Activated naive CD8-positive, alpha-beta T cell treated with anti-CD3 and anti-CD28 coated beads, Interleukin-2, amount 50 U/mL, for 24 hours (primary cell): Measurements from ENCODE around the gene HOXB2.
A peak's percentile ranks its signal among the peaks of the same experiment; 100 is the strongest.

Source experiments
- ATAC-seq: fragments of 150-1000 bp; cut with Tn5 transposase; one replicate; pipeline ENCODE4 v1.10.0; 2021
- DNase-seq: peaks from one replicate; pipeline ENCODE4 v3.0.0; 2021
- H3K27ac Mint-ChIP-seq: one replicate; pipeline ENCODE4 v1.8.0; 2021; ENCODE audit warnings: mild to moderate bottlenecking, mixed read lengths
- H3K27me3 Mint-ChIP-seq: one replicate; pipeline ENCODE4 v1.8.0; 2021; ENCODE audit warnings: mixed read lengths
- H3K36me3 Mint-ChIP-seq: one replicate; pipeline ENCODE4 v1.8.0; 2021; ENCODE audit warnings: low read depth, mixed read lengths
- H3K4me1 Mint-ChIP-seq: one replicate; pipeline ENCODE4 v1.8.0; 2021; ENCODE audit warnings: mixed read lengths
- H3K4me3 Mint-ChIP-seq: one replicate; pipeline ENCODE4 v1.8.0; 2021; ENCODE audit warnings: mild to moderate bottlenecking, moderate library complexity, mixed read lengths
- H3K9me3 Mint-ChIP-seq: one replicate; pipeline ENCODE4 v1.8.0; 2021; ENCODE audit warnings: mixed read lengths

Gene HOXB2

DNA sequence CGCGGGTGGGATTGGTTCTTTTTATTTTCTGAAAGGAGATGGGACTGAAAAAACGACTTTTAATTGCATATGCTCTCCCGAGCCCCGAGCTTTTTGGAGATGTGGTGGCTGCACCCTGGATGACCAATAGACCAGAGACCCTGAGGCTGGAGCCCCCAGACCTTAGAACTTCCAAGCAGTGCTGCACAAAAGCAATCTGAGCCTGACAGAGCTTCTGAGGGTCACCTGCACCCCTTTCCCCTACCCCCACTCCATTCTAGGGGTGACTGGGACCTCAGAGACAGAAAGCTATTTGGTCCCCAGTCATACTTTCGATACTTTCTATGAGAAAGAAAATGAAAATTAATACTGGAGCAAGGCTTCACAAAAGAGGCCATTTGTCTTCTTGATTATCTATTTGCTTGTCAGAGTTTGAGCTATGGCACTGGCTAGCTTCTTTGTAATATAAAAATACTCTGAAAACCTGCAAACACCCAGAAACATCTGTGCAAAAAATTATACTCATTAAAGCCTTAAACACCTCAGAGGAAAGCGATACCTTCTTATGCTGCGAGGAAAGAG is 29.7 kb upstream of the HOXB2 start:
- no peaks in the 10 kb centered on the region for H3K36me3 Mint-ChIP-seq
- H3K27ac Mint-ChIP-seq: no peak overlapping the region
- H3K9me3 Mint-ChIP-seq: no peaks in the 10 kb centered on the region
- DNase-seq: no peak
- peaks cover 29% of the 10 kb centered on the region for H3K4me1 Mint-ChIP-seq
- no peak overlapping the region for H3K4me3 Mint-ChIP-seq
- ATAC-seq: no peak
- peaks cover 24% of the 10 kb centered on the region for H3K27me3 Mint-ChIP-seq

DNA sequence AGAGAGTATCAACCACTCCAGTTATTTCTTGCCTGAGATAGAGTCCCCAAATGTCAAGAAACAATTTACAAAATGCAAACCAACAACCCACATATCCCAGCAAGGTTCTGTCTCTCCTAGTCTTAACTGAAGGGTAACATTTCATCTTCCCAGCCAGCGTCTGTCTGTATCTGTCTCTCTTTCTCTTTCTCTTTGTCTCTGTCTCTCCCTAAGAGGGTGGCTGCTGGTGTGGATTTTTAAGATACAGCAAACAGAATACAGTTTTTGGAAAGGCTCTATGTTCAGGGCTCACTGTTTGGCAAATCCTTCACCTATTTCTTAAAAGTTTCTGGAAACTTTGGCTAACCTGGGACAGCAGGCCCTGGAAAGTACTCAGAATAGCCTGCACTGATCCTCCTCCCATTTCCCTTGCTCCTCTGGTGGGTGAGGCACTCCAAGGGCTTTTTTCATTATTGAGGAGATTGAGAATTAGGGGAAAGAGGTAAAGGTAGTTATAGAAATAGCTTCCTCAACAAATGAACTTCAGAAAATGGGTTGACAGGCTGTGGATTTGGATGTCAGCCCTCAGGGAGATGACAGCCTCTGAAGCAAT is 27.0 kb upstream of the HOXB2 start:
- Mint-ChIP-seq H3K4me3 (no peak overlapping the region), H3K36me3 (no peaks in the 10 kb centered on the region), H3K27ac (no peak overlapping the region), H3K9me3 (no peaks in the 10 kb centered on the region), H3K27me3 (peaks cover 26% of the 10 kb centered on the region), H3K4me1 (peaks cover 12% of the 10 kb centered on the region)
- DNase-seq (no peak), ATAC-seq (no peak)

DNA sequence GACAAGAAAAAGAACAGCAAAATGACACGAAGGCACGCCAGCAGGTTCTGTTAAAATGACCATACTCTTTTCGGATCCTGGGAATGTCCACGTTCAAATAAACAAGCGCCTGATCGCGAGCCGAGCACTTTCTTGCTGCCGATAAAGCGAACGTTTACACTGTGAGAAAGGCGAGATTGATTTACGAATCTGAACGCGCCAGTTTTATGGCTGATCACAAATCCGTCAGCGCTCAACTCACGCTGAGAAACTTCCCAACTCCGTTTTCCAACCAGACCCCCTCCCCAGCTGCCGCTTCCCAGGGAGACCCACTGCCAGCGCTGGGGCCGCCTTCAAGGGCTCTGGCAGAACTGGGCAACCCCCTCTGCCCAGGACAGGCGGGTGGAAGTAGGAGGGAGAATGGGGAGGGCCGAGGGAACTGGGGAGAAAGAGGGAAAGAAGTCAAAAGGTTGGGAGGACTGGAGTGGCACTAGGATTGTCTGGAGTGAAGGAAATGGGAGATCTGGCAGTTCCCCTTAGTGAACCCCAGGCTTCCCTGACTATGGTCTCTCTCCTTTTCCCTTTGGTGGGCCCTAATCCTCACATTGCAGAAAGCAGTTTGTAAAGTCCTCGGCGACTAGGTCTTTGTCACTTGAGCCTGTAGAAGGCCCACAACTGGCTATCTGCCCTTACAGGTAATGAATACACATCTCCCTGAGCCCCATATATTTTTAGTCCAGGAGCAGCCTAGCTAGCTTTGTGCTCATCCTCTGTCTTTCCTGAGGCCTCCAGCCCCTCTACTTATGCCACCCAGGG is 26.3 kb upstream of the HOXB2 start:
- Mint-ChIP-seq H3K27me3 (peaks cover 24% of the 10 kb centered on the region), H3K36me3 (no peaks in the 10 kb centered on the region), H3K4me3 (no peak overlapping the region), H3K4me1 (peaks cover 8% of the 10 kb centered on the region), H3K27ac (no peak overlapping the region), H3K9me3 (no peaks in the 10 kb centered on the region)
- DNase-seq (no peak), ATAC-seq (no peak)

DNA sequence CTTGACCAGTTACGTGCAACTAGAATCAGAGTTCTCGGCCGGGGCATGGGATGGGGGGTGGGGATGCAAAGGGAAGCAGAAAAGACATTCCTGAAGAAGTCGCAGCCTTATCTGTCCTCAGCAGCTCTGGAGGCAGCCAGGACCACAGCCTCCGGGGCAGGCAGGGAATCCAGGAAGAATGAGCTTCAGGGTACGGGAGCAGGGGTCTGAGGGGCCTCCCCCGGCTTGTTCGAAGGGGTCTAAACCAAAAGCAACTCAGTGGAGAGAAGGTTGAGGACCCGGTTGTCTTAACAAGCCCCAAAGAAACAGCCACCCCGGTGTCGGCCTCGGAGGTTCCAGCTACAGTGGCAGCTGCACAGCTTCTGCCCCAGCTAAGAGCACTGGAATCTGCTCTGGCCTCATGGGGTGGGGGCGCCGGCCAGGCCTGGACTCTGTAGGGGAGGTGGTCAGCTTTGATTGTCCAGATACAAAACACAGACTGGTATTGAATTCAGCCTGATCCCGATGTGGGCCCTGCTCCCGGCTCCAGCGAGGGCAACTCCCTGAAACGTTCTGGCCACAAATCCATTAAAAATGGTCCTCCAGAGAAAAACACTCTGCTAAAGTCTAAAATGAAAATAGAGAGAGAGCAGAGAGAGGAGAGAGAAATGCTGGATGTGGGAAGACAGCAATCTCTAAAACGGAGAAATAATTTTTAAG is 25.6 kb upstream of the HOXB2 start:
- peaks cover 4% of the 10 kb centered on the region for H3K4me1 Mint-ChIP-seq
- ATAC-seq: no peak
- H3K36me3 Mint-ChIP-seq: no peaks in the 10 kb centered on the region
- H3K27me3 Mint-ChIP-seq: peaks cover 20% of the 10 kb centered on the region
- no peak for DNase-seq
- no peak overlapping the region for H3K4me3 Mint-ChIP-seq
- no peak overlapping the region for H3K27ac Mint-ChIP-seq
- no peaks in the 10 kb centered on the region for H3K9me3 Mint-ChIP-seq

DNA sequence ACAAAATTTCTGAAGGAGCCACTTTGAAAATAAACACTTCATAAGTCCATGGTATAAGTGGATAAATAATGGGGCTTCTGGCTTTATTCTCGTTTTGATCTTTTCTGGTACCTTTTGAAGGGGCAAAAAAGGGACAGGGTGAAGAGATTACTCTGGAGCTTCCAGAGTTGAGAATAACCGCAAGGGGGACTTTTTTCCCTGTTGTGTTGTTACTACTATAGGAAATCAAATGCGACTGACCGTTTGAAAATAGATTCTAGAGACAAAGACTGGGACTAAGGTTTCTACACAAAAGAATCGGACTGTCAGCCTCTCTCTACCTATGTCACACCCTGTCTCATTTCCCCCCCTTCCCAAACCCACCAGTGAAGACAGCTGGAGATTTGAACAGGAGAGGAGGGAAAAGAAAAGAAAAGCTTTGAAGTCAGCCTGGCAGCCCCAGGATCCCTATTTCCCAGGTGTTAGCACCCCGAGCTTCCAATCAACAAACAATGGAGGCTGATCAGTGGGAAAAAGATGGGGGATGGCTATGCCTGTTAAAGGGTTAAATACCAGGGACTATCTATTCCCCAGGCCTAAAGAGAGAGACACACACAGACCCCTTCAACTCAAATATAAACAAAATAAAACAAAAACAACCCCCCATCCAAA is 24.9 kb upstream of the HOXB2 start:
- Mint-ChIP-seq H3K36me3 (no peaks in the 10 kb centered on the region), H3K4me1 (peaks cover 4% of the 10 kb centered on the region), H3K9me3 (no peaks in the 10 kb centered on the region), H3K27me3 (peaks cover 21% of the 10 kb centered on the region), H3K27ac (no peak overlapping the region), H3K4me3 (no peak overlapping the region)
- ATAC-seq: no peak
- no peak for DNase-seq

DNA sequence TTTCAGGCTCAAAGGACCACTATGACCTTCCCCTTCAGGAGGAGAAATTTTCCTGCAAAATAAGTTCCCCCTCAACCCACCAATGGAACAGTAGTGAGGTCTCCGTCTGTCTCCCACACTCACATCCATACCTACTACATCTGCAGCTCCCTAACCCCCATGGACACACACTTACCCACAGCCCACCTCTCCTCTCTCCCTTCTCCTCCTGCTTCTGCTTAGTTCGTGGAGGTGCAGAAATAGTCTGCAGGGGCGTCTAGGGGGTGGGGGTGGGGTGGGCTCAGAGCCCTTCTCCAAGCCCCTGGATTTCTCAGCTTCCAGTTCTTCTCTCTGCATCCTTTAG is 24.3 kb upstream of the HOXB2 start:
- ATAC-seq (no peak), DNase-seq (no peak)
- H3K36me3 Mint-ChIP-seq: no peaks in the 10 kb centered on the region
- H3K9me3 Mint-ChIP-seq: no peaks in the 10 kb centered on the region
- no peak overlapping the region for H3K27ac Mint-ChIP-seq
- peaks cover 25% of the 10 kb centered on the region for H3K27me3 Mint-ChIP-seq
- H3K4me1 Mint-ChIP-seq: peaks cover 4% of the 10 kb centered on the region
- H3K4me3 Mint-ChIP-seq: no peak overlapping the region

DNA sequence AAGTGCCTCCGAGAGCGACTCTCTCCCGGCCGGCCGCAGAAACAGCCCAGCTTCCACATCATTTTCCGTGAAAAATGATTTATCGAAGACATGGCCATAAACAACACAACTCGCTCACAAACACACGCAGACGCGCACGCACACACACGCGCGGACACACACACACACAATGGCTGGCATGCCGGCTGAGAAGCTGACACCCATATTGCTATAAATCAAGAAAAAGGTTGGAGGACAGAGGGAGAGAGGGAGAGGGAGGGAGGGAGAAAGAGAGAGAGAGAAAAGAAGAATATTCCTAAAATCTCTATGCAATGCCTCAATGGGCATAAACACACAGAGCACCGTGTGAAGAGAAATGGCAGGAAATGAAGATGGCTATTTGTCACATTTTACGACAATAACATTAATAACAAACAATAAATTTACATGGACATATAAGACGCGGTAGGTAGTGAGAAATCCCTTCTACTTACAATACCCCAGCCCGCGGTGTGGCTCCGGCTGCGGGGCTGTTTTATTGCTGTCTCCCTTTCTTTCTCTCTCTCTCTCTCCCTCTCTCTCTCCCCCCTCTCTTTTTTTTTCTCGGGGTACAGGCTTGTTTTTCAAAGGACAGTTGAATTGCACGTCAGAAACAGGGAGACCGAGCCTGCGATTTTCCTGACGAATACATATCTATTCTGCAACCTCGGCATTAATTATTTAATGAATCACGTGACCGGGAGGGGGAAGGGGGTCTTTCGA is 23.8 kb upstream of the HOXB2 start:
- Mint-ChIP-seq H3K36me3 (no peaks in the 10 kb centered on the region), H3K9me3 (no peaks in the 10 kb centered on the region)

DNA sequence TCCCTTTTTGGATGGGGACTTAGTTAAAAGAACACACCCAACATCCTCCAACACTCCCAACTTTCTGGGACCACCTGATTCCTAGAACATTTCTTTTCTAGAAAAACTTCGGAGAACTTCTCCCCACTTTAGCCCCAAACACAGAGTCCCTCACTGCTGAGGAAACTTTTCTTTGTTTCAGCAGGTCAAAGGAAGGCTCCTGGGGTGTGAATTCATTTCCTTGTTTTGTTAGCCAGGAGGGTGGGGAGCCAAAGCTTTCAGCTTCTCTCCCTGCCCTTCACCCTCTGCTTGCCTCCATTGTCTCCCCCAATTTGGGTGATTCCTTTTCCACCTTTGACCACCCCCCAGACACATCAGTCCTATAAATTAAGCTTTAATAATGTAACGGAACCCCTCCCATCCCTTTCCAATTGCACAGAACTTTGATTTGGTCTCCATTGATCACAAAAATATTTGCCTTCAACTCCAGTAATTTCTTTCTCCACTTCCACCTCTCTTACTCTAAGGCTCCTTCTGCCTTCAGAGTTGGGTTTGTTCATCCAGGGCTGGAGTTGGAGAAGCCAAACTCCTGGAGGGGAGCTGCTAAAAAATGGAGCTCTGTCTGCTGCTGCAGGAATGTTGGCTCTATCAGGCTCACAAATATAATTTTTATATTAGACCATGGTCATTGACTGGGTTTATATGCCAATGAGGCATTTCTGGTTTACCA is 22.9 kb upstream of the HOXB2 start:
- Mint-ChIP-seq H3K27ac (no peak overlapping the region), H3K36me3 (no peaks in the 10 kb centered on the region), H3K4me3 (no peak overlapping the region), H3K27me3 (peaks cover 32% of the 10 kb centered on the region), H3K9me3 (no peaks in the 10 kb centered on the region), H3K4me1 (peaks cover 4% of the 10 kb centered on the region)
- DNase-seq: no peak
- ATAC-seq: no peak

More for the DNA sequence above, 23.8 kb upstream of the HOXB2 start:
- Mint-ChIP-seq H3K4me1 (peaks cover 4% of the 10 kb centered on the region), H3K27ac (no peak overlapping the region), H3K4me3 (peak overlapping the region; percentile 36), H3K27me3 (peaks cover 27% of the 10 kb centered on the region)
- ATAC-seq: no peak
- DNase-seq: no peak

DNA sequence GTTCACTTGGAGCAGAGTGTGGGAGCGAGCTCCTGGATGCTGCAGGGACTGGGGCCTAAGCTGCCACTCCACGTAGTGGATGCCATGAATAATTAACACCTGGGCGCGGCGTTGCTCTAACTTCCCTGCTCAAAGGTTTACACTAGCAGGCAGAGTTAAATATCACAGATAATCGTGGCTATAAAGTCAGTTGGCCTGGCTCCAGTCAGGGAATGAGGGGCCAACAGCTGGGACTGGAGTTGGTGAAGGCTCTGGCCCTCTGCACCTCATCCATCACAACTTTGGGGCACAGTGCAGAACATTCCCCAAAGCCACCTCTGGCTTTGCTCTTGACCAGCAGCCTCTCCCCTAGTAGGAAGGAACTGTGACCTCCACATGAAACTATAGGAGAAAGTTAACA is 22.3 kb upstream of the HOXB2 start:
- H3K4me3 Mint-ChIP-seq: no peak overlapping the region
- DNase-seq (no peak), ATAC-seq (no peak)
- no peaks in the 10 kb centered on the region for H3K9me3 Mint-ChIP-seq
- no peaks in the 10 kb centered on the region for H3K36me3 Mint-ChIP-seq
- H3K27me3 Mint-ChIP-seq: peaks cover 38% of the 10 kb centered on the region
- H3K27ac Mint-ChIP-seq: no peak overlapping the region
- peaks cover 4% of the 10 kb centered on the region for H3K4me1 Mint-ChIP-seq

DNA sequence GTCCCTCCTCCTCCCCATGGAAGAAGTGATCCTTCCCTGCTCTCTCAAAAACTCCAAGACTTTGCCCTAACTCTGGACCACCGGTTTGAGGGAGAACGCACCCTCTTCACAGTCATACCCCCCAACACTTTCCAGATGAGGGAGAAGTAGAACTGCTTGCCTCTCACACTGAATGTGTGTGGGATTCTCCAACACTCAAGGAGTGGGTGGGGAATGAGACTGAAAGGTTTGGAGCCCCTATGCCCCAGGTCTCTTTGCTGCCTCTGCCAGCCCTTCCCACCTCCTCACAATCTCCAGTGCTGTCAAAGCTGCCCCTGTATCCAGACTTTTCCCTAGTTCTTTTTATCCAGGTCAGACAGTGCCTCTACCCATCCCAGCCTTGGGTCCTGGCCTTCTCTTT is 21.8 kb upstream of the HOXB2 start:
- Mint-ChIP-seq H3K27me3 (peaks cover 39% of the 10 kb centered on the region), H3K9me3 (no peaks in the 10 kb centered on the region), H3K36me3 (no peaks in the 10 kb centered on the region), H3K4me1 (peaks cover 4% of the 10 kb centered on the region), H3K27ac (no peak overlapping the region), H3K4me3 (no peak overlapping the region)
- DNase-seq: no peak
- no peak for ATAC-seq

DNA sequence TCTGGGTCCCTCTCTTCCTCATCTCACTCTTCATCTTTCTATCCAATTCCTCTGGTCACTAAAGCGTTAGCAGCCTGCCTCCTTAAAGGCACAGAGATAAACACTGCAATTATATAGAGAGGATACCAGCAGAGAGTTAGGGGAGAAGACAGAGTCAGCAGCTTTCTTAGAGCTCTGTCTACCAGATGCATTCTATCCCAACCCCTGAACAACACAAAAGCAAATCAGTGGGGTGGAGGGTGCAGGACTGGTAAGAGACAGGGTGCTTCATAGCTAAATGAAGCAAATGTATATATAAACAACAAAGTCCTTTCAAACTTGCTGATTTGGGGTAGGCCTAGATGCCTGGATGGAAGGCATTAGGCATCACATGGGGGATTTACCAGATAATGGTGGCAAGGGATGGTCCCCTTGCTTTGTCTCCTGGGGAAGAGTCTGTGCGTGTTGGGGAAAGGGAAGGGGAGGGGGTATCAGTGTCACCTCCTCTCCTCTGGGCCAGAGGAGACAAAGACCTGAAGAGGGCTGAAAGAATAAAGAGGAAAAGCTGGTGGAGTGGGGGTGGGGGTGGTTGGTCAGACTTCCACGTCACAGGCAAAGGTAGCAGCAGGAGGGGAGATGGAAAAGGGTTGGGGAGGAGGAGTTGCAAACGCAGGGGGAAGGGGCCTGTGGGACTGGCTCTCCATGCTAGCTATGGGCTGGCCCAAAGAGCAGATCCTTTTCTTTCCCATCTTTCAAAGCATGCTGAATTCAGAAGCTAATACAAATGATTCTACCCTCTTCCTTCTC is 21.2 kb upstream of the HOXB2 start:
- no peak overlapping the region for H3K4me3 Mint-ChIP-seq
- no peak for ATAC-seq
- H3K27me3 Mint-ChIP-seq: peaks cover 37% of the 10 kb centered on the region
- no peak overlapping the region for H3K27ac Mint-ChIP-seq
- H3K9me3 Mint-ChIP-seq: no peaks in the 10 kb centered on the region
- H3K4me1 Mint-ChIP-seq: peaks cover 4% of the 10 kb centered on the region
- H3K36me3 Mint-ChIP-seq: no peaks in the 10 kb centered on the region
- no peak for DNase-seq

DNA sequence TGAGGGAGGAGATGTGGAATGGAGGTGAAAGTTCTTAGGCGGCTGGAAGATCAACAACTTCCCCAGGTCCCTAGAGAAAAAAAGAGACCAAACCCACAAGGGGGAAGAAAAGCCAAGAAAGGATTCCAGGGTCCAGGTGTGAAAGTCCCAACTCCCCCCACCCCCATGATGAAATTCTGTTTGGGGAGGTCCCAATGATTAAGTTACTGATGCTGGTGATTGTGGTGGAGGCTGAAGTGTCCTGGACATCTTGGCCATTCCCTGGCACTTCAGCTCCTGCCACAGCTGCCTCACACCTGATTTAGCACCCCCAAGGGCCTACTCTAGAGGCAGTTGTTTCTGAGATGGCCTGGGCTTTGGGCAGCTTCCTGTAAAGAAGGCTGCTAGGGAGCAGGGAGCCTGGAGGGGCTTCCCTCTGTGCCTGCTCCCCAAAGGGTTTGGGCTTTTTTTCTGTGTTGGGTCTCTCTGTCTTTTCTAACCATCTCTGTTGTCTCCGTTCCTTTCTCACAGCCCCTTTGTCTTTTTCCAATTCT is 20.2 kb upstream of the HOXB2 start:
- H3K4me3 Mint-ChIP-seq: no peak overlapping the region
- DNase-seq (no peak), ATAC-seq (no peak)
- no peak overlapping the region for H3K27ac Mint-ChIP-seq
- no peaks in the 10 kb centered on the region for H3K36me3 Mint-ChIP-seq
- H3K9me3 Mint-ChIP-seq: no peaks in the 10 kb centered on the region
- peaks cover 39% of the 10 kb centered on the region for H3K27me3 Mint-ChIP-seq
- peaks cover 4% of the 10 kb centered on the region for H3K4me1 Mint-ChIP-seq
